HG03045 (cell line): ENCODE measurements around the gene BTBD16.

Experiments used
- ATAC-seq: cut with Tn5 transposase; IDR thresholded peaks from one replicate; pipeline ENCODE4 v1.9.1; 2021; ENCODE audit warnings: mild to moderate bottlenecking, moderate library complexity; ENCODE audit not compliant: unreplicated experiment

The BTBD16 gene

GRCh38 chr10:122269059-122269687, 1.9 kb upstream of the BTBD16 start:
- no peak for ATAC-seq

- no peak for ATAC-seq
These were observed 3.0 kb downstream of the BTBD16 start for GRCh38 chr10:122273966-122274545.

GRCh38 chr10:122276611-122277208, 5.6 kb downstream of the BTBD16 start:
- ATAC-seq = no peak

- ATAC-seq = no peak
These were observed 6.5 kb downstream of the BTBD16 start for GRCh38 chr10:122277526-122278136.

GRCh38 chr10:122279725-122280141, 8.6 kb downstream of the BTBD16 start:
- no peak for ATAC-seq

GRCh38 chr10:122280156-122280555, 9.1 kb downstream of the BTBD16 start:
- no peak for ATAC-seq

GRCh38 chr10:122281018-122281626, 10.0 kb downstream of the BTBD16 start:
- no peak for ATAC-seq

GRCh38 chr10:122281751-122282150, 10.7 kb downstream of the BTBD16 start:
- ATAC-seq = no peak

GRCh38 chr10:122282253-122282671, 11.2 kb downstream of the BTBD16 start:
- no peak for ATAC-seq

- ATAC-seq = no peak
These were observed 11.8 kb downstream of the BTBD16 start for GRCh38 chr10:122282909-122283308.

GRCh38 chr10:122285506-122286444, 14.7 kb downstream of the BTBD16 start:
- ATAC-seq = no peak

- ATAC-seq = no peak
These were observed 15.8 kb downstream of the BTBD16 start for GRCh38 chr10:122286867-122287266.

- no peak for ATAC-seq
These were observed 16.5 kb downstream of the BTBD16 start for GRCh38 chr10:122287570-122287969.

GRCh38 chr10:122288262-122288661, 17.2 kb downstream of the BTBD16 start:
- no peak for ATAC-seq

- ATAC-seq = no peak
These were observed 17.8 kb downstream of the BTBD16 start for GRCh38 chr10:122288917-122289316.

GRCh38 chr10:122290334-122290733, 19.2 kb downstream of the BTBD16 start:
- no peak for ATAC-seq

- no peak for ATAC-seq
These were observed 19.9 kb downstream of the BTBD16 start for GRCh38 chr10:122290833-122291532.

GRCh38 chr10:122291739-122292138, 20.6 kb downstream of the BTBD16 start:
- no peak for ATAC-seq

GRCh38 chr10:122292376-122292775, 21.3 kb downstream of the BTBD16 start:
- ATAC-seq = no peak
